BJ (cell line): ENCODE data around the gene NEK2. TPM values are rescaled to one million over a fixed set of nuclear protein-coding genes. Genes with fewer than 3 reads are reported as not detected.

Experiments
- CTCF ChIA-PET: fragments of 350-600 bp; formaldehyde crosslinking; extraction: SDS; loops from one replicate; lab custom pipeline; 2021; ENCODE audit warnings: antibody characterized with exemption, inconsistent platforms; lab: Yijun Ruan, JAX
- POLR2A ChIA-PET: fragments of 300-600 bp; sonication (Branson Sonifier 250); formaldehyde crosslinking; extraction: SDS; loops from one replicate; lab custom pipeline; 2021; ENCODE audit warnings: antibody characterized with exemption; lab: Charles Lee
- DNase-seq: peaks from one replicate; pipeline ENCODE4 v3.0.0-alpha.2; 2011; ENCODE audit warnings: low read depth
- H3K27me3 ChIP-seq: 2 replicates; pipeline ENCODE4 v1.6.0; 2011; ENCODE audit warnings: low read length; ENCODE audit not compliant: control insufficient read depth, insufficient read depth
- H3K36me3 ChIP-seq: 2 replicates; pipeline ENCODE4 v1.5.1; 2011; ENCODE audit warnings: low read length; ENCODE audit not compliant: control insufficient read depth, insufficient read depth
- H3K4me3 ChIP-seq: 2 replicates; pipeline ENCODE4 v1.5.1; 2011; ENCODE audit warnings: low read depth, mild to moderate bottlenecking, control low read depth, low read length
- polyA plus RNA-seq: library from polyadenylated mRNA; depleted of rRNA; stranded (reverse); fragments of >200 nt; gene quantifications from 2 replicates; pipeline ENCODE4 v1.2.3, GENCODE V29; 2011
- TF ChIP-seq, protein P1 (sequence below): IDR thresholded peaks from 2 replicates; pipeline ENCODE4 v1.5.1; 2011; ENCODE audit warnings: low read depth, mild to moderate bottlenecking, control low read depth, inconsistent platforms, low read length, moderate library complexity; ENCODE audit not compliant: insufficient read depth

NEK2 gene
- polyA plus RNA-seq, 1 experiment, result 8.8 TPM

DNA sequence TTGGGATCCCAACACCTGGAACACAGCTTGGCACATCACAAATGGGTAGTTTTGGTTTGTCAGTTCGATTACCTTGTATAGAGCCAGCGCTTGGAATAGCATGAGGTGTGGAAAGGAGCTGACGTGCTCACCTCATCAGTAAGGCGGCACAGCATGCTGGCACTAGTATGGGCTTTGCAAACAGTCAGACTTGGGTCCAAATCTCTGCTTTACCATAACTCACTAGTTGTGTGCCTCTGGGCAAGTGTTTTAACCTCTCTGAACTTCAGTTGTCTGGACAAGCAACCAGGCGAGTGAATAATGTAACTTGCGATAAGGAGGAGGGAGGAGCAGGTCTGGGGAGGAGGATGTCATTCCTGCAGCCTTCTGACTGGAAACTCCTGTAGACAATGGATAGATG, 26.3 kb upstream of the NEK2 start:
- CTCF ChIA-PET, result interaction anchor here (1.0 kb wide), 1 partner anchor 21 kb away, joined by 4 read pairs; no protein-coding TSS in a partner anchor
- POLR2A ChIA-PET, result no interaction called here

DNA sequence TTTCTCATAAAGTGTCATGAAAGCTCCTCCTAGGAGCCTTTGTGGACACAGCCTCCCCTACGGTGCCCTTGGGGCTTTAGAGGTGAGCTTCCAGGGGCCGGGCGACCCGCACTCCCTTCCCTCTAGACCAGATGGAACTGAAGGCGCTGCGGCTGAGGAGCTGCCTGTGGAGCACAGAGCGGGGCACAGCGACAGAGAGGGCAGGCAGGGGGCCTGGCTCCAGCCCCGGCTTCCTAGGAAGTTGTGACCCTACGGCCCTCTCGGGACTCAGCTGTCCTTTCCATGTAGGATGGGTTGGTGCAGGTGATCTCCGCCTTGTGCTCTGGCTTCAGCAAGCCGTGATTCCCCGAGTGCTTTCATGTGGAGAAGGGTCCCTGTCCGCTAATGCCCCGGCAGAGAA, 23.6 kb upstream of the NEK2 start:
- CTCF ChIA-PET, result interaction anchor here (0.5 to 3.7 kb wide), 36 partner anchors 9 to 757 kb away, joined by 3 to 39 read pairs (median 5); partner anchors contain the start of genes DTL and INTS7
- TF ChIP-seq, protein P1, sequence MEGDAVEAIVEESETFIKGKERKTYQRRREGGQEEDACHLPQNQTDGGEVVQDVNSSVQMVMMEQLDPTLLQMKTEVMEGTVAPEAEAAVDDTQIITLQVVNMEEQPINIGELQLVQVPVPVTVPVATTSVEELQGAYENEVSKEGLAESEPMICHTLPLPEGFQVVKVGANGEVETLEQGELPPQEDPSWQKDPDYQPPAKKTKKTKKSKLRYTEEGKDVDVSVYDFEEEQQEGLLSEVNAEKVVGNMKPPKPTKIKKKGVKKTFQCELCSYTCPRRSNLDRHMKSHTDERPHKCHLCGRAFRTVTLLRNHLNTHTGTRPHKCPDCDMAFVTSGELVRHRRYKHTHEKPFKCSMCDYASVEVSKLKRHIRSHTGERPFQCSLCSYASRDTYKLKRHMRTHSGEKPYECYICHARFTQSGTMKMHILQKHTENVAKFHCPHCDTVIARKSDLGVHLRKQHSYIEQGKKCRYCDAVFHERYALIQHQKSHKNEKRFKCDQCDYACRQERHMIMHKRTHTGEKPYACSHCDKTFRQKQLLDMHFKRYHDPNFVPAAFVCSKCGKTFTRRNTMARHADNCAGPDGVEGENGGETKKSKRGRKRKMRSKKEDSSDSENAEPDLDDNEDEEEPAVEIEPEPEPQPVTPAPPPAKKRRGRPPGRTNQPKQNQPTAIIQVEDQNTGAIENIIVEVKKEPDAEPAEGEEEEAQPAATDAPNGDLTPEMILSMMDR, result no peak
- Histone ChIP-seq H3K4me3 (no peak overlapping the region), H3K36me3 (no peaks in the 10 kb centered on the region), H3K27me3 (peaks cover 5% of the 10 kb centered on the region)
- no peak for DNase-seq
- POLR2A ChIA-PET, result interaction anchor here (0.6 kb wide), 1 partner anchor 10 kb away, joined by 4 read pairs; no protein-coding TSS in a partner anchor

More for the DNA sequence above, 26.3 kb upstream of the NEK2 start:
- no peak for DNase-seq
- H3K27me3 ChIP-seq, result peaks cover 5% of the 10 kb centered on the region
- H3K4me3 ChIP-seq, result no peak overlapping the region
- TF ChIP-seq, protein P1, result no peak
- H3K36me3 ChIP-seq, result no peaks in the 10 kb centered on the region

DNA sequence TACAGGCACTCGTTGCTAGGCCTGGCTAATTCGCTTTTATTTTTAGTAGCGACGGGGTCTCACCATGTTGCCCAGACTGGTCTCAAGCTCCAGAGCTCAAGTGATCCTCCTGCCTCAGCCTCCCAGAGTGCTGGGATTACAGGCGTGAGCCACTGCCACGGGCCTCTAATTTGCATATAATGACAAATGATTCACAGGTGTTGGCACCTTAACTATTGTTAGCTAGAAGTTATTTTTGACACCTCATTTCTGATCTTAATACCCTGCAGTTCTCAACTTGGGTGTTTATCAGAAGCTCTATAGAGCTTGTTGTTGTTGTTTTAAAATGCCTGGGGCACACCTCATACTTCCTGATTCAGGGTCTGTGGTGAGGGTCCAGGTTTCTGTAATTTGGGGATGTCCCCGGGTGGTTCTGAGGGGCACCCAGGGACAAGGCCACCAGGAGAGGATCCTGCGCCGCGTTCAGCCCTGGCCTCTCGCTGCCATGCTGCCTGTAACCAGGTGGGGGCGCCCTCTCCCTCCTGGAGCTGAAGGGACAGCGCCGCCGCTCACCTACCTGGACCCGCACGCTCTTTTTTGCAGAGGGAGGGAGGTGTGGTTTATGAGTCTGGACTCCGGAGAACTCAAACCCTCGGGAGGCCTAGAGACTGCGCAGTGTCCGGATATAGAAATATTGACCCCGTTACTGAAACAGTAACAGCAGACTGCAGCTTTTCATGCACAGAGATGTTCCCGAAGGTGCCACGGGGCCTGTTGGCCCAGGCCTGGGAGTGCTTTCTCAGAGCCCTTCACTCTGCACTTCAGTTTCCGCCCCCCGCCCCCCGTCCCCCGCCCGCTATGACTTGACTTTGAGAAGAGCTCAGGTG, 23.0 kb upstream of the NEK2 start:
- ChIA-PET POLR2A (interaction anchor here (0.6 kb wide), 1 partner anchor 11 kb away, joined by 4 read pairs; no protein-coding TSS in a partner anchor), CTCF (interaction anchor here (0.6 to 3.7 kb wide), 43 partner anchors 8 to 758 kb away, joined by 3 to 39 read pairs (median 4); partner anchors contain the start of genes DTL and INTS7)
- no peak for DNase-seq
- TF ChIP-seq, protein P1, result peak; percentile 98
- peaks cover 2% of the 10 kb centered on the region; the same call in 1 of the 2 replicates for H3K27me3 ChIP-seq
- no peak overlapping the region for H3K4me3 ChIP-seq
- H3K36me3 ChIP-seq, result no peaks in the 10 kb centered on the region

DNA sequence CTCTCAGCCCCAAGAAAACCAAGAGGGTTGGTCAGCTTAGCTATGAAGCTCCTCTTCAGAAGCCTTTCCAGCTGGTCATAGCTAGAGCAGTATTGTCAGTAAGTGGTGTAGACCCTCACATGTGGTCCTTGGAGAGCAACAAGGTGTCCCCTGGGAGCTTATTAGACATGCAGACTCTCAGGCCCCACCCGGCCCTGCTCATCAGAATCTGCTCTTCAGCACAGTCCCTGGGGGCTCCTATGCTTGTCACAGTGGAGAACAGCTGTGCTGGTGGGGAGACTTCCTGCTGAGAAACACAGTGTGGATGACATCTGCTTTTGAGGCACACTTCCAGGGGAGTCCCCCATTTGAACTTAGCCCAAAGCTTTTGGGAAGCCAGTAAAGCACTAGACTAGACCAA, 21.9 kb upstream of the NEK2 start:
- Histone ChIP-seq H3K36me3 (no peaks in the 10 kb centered on the region), H3K27me3 (peaks cover 2% of the 10 kb centered on the region; the same call in 1 of the 2 replicates), H3K4me3 (no peak overlapping the region)
- DNase-seq, result no peak
- ChIA-PET CTCF (interaction anchor here (0.7 to 3.7 kb wide), 12 partner anchors 11 to 759 kb away, joined by 3 to 39 read pairs (median 9); no protein-coding TSS in a partner anchor), POLR2A (no interaction called here)
- TF ChIP-seq, protein P1, result no peak
